OCI-LY1 (cell line): ENCODE data around the gene LRRC73.

Source experiments
- CTCF ChIP-seq: fragments of 200-600 bp; sonication (generic), shearing (Covaris generic); IDR thresholded peaks from 2 replicates; pipeline ENCODE4 v1.5.1; 2017; ENCODE audit warnings: mild to moderate bottlenecking, antibody characterized with exemption, low read length, moderate library complexity, mixed read lengths
- EZH2 ChIP-seq: fragments of 200-600 bp; sonication (generic), shearing (Covaris generic); IDR thresholded peaks from 2 replicates; pipeline ENCODE4 v1.8.0; 2017; ENCODE audit warnings: borderline replicate concordance, mixed run types, mild to moderate bottlenecking, antibody characterized with exemption, low read length, moderate library complexity, mixed read lengths

GRCh38 chr6:43541774-43542471 lies 31.8 kb upstream of the LRRC73 start:
- TF ChIP-seq CTCF, result no peak
- no peak for TF ChIP-seq EZH2
